Measurements from ENCODE around the gene ATP6V0E1.

- TF ChIP-seq RAD21 (IDR thresholded peaks at IDR 0.05; ENCODE audit: low read depth) (peak; percentile 7; the same call in 1 of the 2 replicates), EP300 (IDR thresholded peaks at IDR 0.05; ENCODE audit: borderline replicate concordance) (no peak), ZBTB7A (IDR thresholded peaks at IDR 0.05; ENCODE audit: low read depth) (no peak), CEBPB (IDR thresholded peaks at IDR 0.05) (no peak), REST (IDR thresholded peaks at IDR 0.05; ENCODE audit: low read depth) (no peak), EGR1 (IDR thresholded peaks at IDR 0.05) (no peak), TEAD4 (IDR thresholded peaks at IDR 0.05) (no peak), YY1 (IDR thresholded peaks at IDR 0.05; ENCODE audit: low read depth) (no peak), MAX (IDR thresholded peaks at IDR 0.05) (no peak), USF1 (IDR thresholded peaks at IDR 0.05) (no peak), CREB1 (IDR thresholded peaks at IDR 0.05; ENCODE audit: low read depth) (no peak), TAF1 (IDR thresholded peaks at IDR 0.05; ENCODE audit: low read depth) (no peak), FOXM1 (IDR thresholded peaks at IDR 0.05; ENCODE audit: borderline replicate concordance, low read depth) (no peak)
Observed at GRCh38 chr5:172984244-172984953, 828 bp downstream of the ATP6V0E1 start.
